Ishikawa (cell line): Measurements from ENCODE around the gene FIGN.

Source experiments
- CEBPB ChIP-seq: IDR thresholded peaks from 2 replicates; pipeline ENCODE4 v1.6.1; 2012
- CREB1 ChIP-seq: IDR thresholded peaks from 2 replicates; pipeline ENCODE4 v1.6.1; 2012; ENCODE audit warnings: low read depth
- EGR1 ChIP-seq: IDR thresholded peaks from 2 replicates; pipeline ENCODE4 v1.6.1; 2012
- EP300 ChIP-seq: IDR thresholded peaks from 2 replicates; pipeline ENCODE4 v1.6.1; 2012; ENCODE audit warnings: borderline replicate concordance
- FOXM1 ChIP-seq: IDR thresholded peaks from 2 replicates; pipeline ENCODE4 v1.6.1; 2012; ENCODE audit warnings: low read depth, borderline replicate concordance
- MAX ChIP-seq: IDR thresholded peaks from 2 replicates; pipeline ENCODE4 v1.6.1; 2012
- RAD21 ChIP-seq: IDR thresholded peaks from 2 replicates; pipeline ENCODE4 v1.6.1; 2012; ENCODE audit warnings: low read depth
- TAF1 ChIP-seq: IDR thresholded peaks from 2 replicates; pipeline ENCODE4 v1.6.1; 2012; ENCODE audit warnings: low read depth, mild to moderate bottlenecking
- TCF12 ChIP-seq: IDR thresholded peaks from 2 replicates; pipeline ENCODE4 v1.6.1; 2012; ENCODE audit warnings: low read depth
- TEAD4 ChIP-seq: IDR thresholded peaks from 2 replicates; pipeline ENCODE4 v1.6.1; 2012
- ZBTB7A ChIP-seq: IDR thresholded peaks from 2 replicates; pipeline ENCODE4 v1.6.1; 2012; ENCODE audit warnings: low read depth

GRCh38 chr2:163735685-163736432 lies at the start of gene FIGN:
- TF ChIP-seq MAX (peak; percentile 48; the same call in 1 of the 2 replicates), EGR1 (no peak), CREB1 (no peak), TCF12 (peak; percentile 31; the same call in 1 of the 2 replicates), EP300 (0 out of 2 replicates have a peak, but pooled peaks have one; percentile 29), CEBPB (no peak), RAD21 (no peak), ZBTB7A (no peak), TEAD4 (peak; percentile 64; the same call in 1 of the 2 replicates), TAF1 (peak; percentile 66; the same call in 1 of the 2 replicates), FOXM1 (no peak; the same call in 1 of the 2 replicates)
